ENCODE results near the gene COQ7.

COQ7 gene

DNA sequence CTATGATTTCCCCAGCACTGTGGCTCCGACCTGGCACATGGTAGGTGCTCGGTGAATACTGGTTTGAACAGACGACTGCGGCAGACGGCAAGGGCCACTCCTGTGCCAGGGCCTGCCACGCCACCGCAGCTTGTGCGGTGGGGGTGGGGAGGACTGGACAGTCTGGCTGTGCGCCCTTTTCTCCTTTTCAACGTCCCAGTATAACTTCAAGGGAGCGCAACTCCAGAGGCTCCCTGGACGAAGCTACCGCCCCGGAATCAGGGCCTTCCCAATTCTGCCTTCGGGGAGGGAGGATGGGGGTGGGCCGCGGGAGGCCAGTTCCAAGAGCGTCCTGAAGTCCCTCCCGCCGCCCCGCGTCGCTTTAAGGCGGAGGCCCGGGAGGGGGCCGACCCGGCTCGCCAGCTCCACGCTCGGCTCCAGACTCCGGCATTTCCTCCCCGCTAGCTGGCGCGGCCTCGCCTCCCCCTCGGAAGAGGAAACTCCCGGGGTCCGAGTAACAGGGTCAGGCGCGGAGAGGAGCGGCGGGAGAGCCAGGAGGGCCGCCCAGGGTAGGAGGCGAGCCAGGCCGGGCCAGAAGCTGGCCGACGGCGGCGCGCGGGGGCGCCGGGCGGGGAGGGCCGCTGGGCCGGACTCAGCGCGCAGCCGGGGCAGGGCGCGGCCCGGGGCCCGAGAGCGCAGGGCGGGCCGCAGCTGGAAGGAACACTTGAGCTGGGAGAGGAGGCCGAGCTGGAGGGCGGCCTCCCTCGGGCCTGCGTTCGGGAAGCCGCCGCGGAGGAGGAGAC lies 46.4 kb downstream of the COQ7 start, which contains the start of gene ITPRIPL2:
TSS of gene ITPRIPL2 (plus strand) at position 388 of the 782 bp plus-strand sequence. CDS start 498 bp downstream, outside the sequence.
- DNase-seq: no peak

DNA sequence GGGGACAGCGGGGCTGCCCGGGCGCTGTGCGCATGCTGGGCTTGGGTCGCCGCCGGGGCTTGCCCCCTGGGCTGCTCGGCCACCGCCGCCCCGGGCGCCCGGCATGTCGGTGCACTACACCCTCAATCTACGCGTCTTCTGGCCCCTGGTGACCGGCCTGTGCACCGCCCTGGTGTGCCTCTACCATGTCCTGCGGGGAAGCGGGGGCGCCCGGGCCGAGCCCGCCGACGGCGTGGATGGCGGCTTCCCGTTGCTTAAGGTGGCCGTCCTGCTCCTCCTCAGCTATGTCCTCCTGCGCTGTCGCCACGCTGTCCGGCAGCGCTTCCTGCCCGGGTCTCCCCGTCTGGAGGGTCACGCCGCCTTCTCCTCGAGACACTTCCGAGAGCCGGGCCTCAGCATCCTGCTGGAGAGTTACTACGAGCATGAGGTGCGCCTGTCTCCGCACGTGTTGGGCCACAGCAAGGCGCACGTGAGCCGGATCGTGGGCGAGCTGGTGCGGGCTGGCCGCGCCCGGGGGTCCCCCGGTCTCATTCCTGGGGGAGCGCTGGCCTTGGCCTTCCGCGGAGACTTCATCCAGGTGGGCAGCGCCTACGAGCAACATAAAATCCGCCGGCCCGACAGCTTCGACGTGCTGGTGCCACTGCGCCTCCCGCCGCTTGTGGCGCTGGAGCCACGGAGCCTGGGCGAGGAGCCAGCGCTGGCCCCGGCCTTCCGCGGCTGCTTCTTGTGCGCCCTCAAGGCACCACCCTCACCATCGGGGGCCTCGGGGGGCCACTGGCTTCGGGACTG lies 47.1 kb downstream of the COQ7 start:
- DNase-seq: no peak

DNA sequence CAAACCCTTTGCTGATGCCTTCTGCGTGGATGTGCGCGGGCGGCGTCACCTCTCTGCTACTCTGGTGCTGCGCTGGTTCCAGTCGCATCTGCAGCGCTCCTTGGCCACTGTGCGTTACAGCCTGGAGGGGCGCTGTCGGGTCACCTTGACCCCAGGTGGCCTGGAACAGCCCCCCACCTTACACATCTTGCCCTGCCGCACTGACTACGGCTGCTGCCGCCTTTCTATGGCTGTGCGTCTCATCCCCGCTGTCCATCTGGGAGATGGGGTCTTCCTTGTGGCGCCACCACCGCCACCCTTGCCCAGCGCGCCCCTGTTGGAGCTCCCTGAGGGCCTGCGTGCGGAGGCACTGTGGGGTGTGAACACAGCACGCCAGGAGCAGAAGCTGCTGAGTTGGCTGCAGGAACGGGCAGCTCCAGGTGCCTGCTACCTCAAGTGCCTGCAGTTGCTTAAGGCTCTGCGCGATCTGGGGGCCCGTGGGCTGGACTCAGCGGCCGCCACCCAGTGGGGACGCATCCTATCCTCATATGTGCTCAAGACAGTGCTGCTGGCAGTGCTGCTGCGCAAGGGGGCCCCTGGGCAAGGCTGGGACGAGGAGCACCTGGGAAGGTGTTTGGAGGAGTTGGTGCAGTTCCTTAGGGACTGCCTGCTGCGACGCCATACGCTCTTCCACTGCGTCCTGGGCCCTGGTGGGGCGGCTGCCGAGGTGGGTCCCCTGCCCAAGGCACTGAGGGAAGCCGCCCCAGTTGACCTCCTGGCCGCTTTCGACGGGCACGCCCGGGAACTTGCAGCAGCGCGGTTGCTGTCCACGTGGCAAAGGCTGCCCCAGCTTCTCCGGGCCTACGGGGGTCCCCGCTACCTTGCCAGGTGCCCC lies 48.0 kb downstream of the COQ7 start:
- DNase-seq: no peak

DNA sequence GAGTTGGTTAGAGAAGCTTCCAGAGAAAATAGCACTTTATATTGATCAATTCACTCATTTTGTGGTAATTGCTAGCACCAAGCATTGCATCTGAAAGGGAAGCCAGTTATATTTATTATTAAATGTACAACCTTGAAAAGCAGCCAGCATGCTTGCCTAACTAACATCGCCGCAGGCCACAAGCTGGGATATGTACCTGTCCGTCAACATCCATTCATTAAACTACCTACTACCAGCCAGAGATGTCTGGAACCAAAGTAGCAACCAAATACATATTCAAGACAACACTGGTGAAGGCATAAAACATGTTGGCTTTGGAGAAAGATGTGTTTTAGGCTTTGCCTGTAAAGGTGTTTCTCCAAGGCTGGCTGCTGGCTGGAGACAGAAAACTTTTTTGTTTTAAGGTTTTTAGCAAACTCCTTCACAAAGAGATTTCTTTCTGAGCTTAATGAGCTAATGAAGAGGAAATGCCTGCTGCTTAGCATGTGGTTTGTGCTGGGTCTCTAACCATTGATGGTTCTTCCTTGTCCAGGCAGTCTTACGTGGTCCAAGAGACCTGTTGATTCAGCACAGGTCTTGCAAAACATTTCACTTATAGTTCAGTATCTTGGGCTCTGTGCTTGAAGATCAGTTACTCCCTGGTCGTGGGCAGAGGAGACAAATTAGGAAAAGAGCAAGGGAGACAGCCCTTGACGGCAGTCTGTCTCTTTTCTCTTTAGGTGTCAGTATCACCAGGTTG lies 49.5 kb downstream of the COQ7 start:
- DNase-seq: no peak

DNA sequence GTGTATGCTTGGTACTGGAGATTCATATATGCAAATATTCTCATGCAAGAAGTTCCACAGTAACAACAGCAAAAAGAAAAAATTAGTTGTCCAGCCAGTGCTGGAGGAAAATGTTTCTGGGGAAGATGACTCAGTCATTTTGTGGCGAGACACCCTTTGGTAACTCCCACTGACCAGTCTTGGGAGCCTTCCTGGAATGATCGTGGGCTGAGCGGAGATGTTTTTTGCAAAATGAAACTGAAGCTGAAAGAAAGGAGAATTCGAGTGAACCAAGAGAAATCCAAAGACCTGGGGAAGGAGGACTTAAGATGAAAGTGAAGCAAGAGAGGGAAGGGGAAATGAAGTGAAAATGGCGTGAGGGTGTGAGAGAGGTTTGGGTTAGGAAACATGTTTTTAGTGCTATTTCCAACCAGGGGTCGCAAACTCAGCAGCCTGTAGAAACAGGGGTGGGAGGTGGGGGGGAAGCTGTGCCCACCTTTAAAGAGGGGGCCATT lies 51.6 kb downstream of the COQ7 start:
- no peak for DNase-seq

DNA sequence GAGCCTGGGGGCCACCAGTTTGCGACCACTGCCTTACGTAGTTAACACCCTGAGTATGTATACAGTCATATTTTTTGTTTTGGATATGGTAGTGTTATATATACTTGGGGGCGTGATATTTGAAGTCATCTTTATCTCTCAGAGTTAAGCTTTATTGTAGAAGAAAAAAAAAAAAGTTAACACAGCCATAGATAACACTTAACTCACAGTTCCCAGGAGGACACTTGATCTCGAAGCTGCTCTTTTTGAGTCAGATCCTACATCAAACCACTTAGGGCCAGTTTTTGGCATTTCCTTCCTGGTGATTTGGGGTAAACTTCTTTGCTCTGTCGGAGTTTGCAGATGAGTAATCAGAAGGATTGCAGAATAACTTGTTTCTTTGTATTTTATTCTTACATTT lies 52.1 kb downstream of the COQ7 start:
- DNase-seq: no peak

DNA sequence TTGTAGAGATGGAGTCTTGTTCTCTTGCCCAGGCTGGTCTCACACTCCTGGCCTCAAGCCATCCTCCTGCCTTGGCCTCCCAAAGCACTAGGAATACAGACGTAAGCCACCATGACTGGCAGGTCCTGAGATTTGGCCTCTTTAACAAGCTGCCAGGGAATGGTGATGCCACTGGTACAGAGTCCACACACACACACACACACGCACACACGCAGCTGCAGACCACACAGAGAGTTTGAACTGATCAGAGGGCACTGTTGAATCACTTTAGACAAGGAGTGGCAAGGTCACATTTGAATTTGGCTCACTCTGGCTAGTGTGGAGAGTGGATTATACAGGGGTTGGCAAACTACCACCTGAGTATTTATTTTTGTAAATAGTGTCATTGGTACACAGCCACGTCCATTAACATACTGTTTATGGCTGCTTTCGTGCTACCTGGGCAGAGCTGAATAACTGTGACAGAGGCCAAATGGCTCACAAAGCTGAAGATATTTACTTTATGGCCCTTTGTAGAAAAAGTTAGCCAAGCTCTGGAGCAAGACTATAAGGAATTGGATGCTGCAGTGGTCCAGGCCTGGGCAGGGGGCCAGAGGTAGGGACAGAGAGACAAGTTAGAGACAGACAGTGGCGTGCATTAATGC lies 56.2 kb downstream of the COQ7 start:
- no peak for DNase-seq

DNA sequence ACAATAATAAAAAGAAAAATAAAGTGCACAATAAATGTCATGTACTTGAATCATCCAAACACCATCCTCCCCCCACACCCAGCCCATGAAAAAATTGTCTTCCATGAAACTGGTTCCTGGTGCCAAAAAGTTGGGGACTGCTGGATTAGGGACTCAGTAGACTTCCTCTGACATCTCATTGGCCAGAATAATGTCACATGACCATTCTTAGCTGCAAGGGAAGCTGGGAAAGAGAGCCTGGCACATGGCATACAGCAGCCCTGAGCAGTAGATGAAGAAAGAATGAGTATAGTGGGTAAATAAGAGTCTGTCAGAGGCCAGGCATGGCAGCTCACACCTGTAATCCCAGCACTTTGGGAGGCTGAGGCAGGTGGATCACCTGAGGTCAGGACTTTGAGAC lies 58.9 kb downstream of the COQ7 start:
- no peak for DNase-seq

DNA sequence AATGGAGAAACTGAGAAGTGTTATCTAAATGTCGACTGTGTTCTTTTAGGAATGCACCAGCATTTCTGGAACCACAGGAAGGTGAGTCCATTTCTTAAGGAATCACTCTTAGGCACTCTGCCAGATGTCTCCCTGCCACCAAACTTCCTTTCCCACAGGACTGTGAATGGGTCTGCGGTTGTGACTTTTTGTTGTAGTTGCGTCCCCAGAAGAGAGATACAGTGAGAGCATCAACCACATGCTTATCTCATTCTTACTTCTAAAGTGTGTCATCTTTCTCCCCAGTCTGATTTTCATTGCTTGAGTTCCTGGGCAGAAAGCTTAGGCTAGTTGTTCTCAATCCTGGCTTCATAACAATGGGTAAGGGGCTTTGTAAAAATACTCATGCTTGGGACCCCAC lies 59.8 kb downstream of the COQ7 start:
- no peak for DNase-seq

DNA sequence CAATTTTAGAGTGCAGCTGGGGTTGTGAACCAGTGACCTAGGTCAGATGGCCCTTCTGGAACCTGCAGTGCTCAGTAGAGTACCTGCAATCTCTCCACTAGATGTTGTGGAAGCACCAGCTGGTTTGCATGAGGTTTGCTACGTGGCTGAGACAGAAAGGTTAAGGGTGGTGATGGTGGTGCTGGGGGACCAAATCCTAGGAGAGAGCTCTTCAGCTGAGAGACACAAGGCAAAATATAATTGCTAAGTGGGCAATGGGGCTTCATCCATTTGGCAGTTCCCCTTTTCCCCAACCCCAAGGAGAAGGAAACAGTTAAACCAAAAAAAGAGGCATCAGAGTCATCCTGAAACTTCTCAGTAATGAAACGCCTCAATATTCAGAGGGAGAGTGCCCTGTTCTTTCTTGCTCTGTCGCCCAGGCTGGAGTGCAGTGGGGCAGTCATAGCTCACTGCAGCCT lies 60.3 kb downstream of the COQ7 start:
- no peak for DNase-seq

DNA sequence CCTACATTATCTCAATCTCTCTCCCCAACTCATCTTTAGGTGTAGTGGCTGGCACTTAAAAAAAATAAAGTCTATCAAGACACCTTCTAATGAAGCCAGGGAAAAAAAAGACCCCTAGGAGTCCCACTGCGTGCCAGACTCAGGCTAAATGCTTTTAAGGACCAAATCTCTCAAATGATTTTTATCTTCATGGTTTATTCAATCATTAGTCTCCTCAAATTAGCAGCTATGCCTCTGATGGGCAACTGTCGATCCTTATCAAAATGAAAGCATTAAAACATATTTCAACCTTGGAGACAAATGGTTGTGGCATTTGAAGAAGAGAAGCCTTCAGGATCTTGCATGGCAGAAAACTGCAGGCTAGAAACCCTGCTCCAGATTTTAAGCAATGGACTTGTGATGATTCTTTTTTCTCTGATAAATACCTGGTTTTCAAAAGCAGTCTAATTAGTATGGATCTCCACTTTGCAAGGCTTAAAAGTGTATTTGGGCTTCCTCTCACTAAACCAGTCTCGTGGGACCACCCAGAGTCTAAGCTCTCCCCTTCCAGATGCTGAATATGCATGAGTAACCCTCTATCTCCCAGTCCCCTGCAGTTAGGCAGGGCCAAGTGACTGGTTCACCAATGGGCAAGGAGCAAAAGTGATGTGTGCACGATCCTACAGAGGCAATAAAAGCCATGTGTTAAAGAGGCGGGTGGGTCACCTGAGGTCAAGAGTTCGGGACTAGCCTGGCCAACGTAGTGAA lies 61.2 kb downstream of the COQ7 start:
- DNase-seq: no peak

Measured in stimulated activated CD4-positive, alpha-beta T cell treated with anti-CD3 and anti-CD28 coated beads, Interleukin-12 subunit alpha, Interleukin-12 subunit beta, amount 100 ng/mL, for 4 hours (primary cell).